ENCODE measurements around the gene SNF8.

SNF8 gene

GRCh38 chr17:48883171-48883570 is 61.5 kb downstream of the SNF8 start:
- DNase-seq (ENCODE audit: low spot score), result no peak

GRCh38 chr17:48882272-48882671 is 62.4 kb downstream of the SNF8 start:
- no peak for DNase-seq (ENCODE audit: low spot score)

Measured in cerebellar cortex (tissue), 1 donor.